ENCODE measurements around the gene MARK3.

The MARK3 gene

GRCh38 chr14:103385152-103385928, at the start of gene MARK3:
Gene MARK3 (plus strand): TSS chr14:103385415. CDS start chr14:103386030, 615 bp downstream.
- peak within 1 kb of the TSS; percentile 91 for H3K4me3 ChIP-seq (ENCODE audit: low read depth, low read length)
- no peaks in the 10 kb centered on the region for H3K36me3 ChIP-seq (ENCODE audit: control insufficient read depth, insufficient read depth, low read length)
- peak within 1 kb of the TSS; percentile 83 for H3K4me2 ChIP-seq (ENCODE audit: low read length)
- H3K4me1 ChIP-seq: peaks cover 12% of the 10 kb centered on the region
- peak within 1 kb of the TSS; percentile 87 for H3K9ac ChIP-seq
- no peaks in the 10 kb centered on the region for H3K27me3 ChIP-seq (ENCODE audit: control insufficient read depth, insufficient read depth, low read length)
- peak within 1 kb of the TSS; percentile 94 for H2AFZ ChIP-seq
- TF ChIP-seq, protein P1, sequence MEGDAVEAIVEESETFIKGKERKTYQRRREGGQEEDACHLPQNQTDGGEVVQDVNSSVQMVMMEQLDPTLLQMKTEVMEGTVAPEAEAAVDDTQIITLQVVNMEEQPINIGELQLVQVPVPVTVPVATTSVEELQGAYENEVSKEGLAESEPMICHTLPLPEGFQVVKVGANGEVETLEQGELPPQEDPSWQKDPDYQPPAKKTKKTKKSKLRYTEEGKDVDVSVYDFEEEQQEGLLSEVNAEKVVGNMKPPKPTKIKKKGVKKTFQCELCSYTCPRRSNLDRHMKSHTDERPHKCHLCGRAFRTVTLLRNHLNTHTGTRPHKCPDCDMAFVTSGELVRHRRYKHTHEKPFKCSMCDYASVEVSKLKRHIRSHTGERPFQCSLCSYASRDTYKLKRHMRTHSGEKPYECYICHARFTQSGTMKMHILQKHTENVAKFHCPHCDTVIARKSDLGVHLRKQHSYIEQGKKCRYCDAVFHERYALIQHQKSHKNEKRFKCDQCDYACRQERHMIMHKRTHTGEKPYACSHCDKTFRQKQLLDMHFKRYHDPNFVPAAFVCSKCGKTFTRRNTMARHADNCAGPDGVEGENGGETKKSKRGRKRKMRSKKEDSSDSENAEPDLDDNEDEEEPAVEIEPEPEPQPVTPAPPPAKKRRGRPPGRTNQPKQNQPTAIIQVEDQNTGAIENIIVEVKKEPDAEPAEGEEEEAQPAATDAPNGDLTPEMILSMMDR (IDR thresholded peaks at IDR 0.05): peak; percentile 44
- H3K9me3 ChIP-seq (ENCODE audit: control insufficient read depth, low read length): no peaks in the 10 kb centered on the region
- H3K27ac ChIP-seq: peak within 1 kb of the TSS; percentile 94
- peaks cover 35% of the 10 kb centered on the region for H3K79me2 ChIP-seq

DNA sequence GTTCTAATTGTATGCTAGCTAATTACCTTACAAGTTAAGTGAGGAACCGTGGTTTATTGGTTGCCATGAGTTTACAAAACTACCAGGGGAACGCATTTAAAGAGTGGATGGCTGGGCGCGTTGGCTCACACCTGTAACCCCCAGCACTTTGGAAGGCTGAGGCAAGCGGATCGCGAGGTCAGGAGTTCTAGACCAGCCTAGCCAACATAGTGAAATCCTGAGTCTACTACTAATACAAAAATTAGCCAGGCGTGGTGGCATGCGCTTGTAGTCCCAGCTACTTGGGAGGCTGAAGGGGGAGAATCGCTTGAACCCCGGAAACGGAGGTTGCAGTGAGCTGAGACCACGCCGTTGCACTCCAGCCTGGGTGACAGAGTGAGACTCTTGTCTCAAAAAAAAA, 49.0 kb upstream of the MARK3 start:
- H2AFZ ChIP-seq: no peak overlapping the region
- H3K4me3 ChIP-seq (ENCODE audit: low read depth, low read length): no peak overlapping the region
- H3K79me2 ChIP-seq: peaks cover 27% of the 10 kb centered on the region
- peak overlapping the region; percentile 100 for H3K27ac ChIP-seq
- no peaks in the 10 kb centered on the region for H3K27me3 ChIP-seq (ENCODE audit: control insufficient read depth, insufficient read depth, low read length)
- no peak overlapping the region for H3K9ac ChIP-seq
- H3K4me1 ChIP-seq: peaks cover 14% of the 10 kb centered on the region
- TF ChIP-seq, protein P1 (IDR thresholded peaks at IDR 0.05): no peak
- no peaks in the 10 kb centered on the region for H3K9me3 ChIP-seq (ENCODE audit: control insufficient read depth, low read length)
- no peaks in the 10 kb centered on the region for H3K36me3 ChIP-seq (ENCODE audit: control insufficient read depth, insufficient read depth, low read length)
- peak overlapping the region; percentile 77 for H3K4me2 ChIP-seq (ENCODE audit: low read length)

- H2AFZ ChIP-seq: no peak overlapping the region
- H3K9me3 ChIP-seq (ENCODE audit: control insufficient read depth, low read length): no peaks in the 10 kb centered on the region
- H3K27ac ChIP-seq: no peak overlapping the region
- no peaks in the 10 kb centered on the region for H3K27me3 ChIP-seq (ENCODE audit: control insufficient read depth, insufficient read depth, low read length)
- TF ChIP-seq, protein P1 (IDR thresholded peaks at IDR 0.05): no peak
- H3K79me2 ChIP-seq: peaks cover 27% of the 10 kb centered on the region
- H3K36me3 ChIP-seq (ENCODE audit: control insufficient read depth, insufficient read depth, low read length): no peaks in the 10 kb centered on the region
- no peak overlapping the region for H3K4me3 ChIP-seq (ENCODE audit: low read depth, low read length)
- H3K4me1 ChIP-seq: peaks cover 14% of the 10 kb centered on the region
- no peak overlapping the region for H3K9ac ChIP-seq
- H3K4me2 ChIP-seq (ENCODE audit: low read length): no peak overlapping the region
These were observed 47.4 kb upstream of the MARK3 start for GRCh38 chr14:103337794-103338193.

- no peak overlapping the region for H2AFZ ChIP-seq
- no peak overlapping the region for H3K4me2 ChIP-seq (ENCODE audit: low read length)
- H3K27ac ChIP-seq: no peak overlapping the region
- H3K9ac ChIP-seq: no peak overlapping the region
- H3K4me3 ChIP-seq (ENCODE audit: low read depth, low read length): no peak overlapping the region
- no peaks in the 10 kb centered on the region for H3K36me3 ChIP-seq (ENCODE audit: control insufficient read depth, insufficient read depth, low read length)
- no peaks in the 10 kb centered on the region for H3K9me3 ChIP-seq (ENCODE audit: control insufficient read depth, low read length)
- no peaks in the 10 kb centered on the region for H3K27me3 ChIP-seq (ENCODE audit: control insufficient read depth, insufficient read depth, low read length)
- TF ChIP-seq, protein P1 (IDR thresholded peaks at IDR 0.05): no peak
- H3K4me1 ChIP-seq: peaks cover 14% of the 10 kb centered on the region
- peaks cover 24% of the 10 kb centered on the region for H3K79me2 ChIP-seq
These were observed 45.7 kb upstream of the MARK3 start for GRCh38 chr14:103339561-103339960.

Data from parathyroid adenoma (tissue), 2 donors.